NCI-H1092 (cell line): ENCODE results near the gene BCAS1.

Source experiments
- DNase-seq: peaks from one replicate; lab custom pipeline; 2025; lab: John Stamatoyannopoulos, UW

The BCAS1 gene

DNA sequence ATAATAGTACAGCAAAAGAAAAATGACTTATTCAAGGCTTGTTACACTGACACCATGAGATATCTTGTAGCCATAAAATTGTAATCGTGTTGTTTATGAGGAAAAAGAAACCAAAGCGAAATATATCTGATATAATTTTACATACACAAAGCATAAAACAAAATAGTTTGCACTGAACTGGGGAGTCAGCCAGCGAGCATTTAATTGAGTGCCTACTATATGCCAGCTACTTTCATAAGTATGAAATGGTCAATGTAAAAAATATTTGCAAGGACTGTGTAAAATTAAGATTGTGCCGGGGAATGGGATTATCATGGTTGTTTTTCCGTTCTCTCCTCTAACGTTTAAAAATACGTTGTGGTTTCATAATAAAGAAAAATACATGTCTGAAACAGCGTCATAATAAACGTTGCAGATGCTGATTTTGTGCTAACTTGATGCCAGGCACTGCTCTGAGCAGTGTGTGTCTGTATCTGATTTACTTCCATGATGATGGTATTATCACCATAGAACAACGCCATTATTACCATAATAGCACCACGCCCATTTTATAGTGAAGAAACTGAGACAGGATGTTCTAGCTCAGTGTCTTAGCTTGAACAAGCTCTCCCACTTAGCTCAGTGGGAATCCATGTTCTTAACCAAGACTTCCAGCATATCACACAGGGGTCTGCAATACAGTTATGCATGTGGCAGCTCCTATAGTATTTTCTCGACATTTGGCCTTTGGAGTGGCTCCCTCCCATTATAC lies 144.6 kb downstream of the BCAS1 start:
- no peak for DNase-seq

DNA sequence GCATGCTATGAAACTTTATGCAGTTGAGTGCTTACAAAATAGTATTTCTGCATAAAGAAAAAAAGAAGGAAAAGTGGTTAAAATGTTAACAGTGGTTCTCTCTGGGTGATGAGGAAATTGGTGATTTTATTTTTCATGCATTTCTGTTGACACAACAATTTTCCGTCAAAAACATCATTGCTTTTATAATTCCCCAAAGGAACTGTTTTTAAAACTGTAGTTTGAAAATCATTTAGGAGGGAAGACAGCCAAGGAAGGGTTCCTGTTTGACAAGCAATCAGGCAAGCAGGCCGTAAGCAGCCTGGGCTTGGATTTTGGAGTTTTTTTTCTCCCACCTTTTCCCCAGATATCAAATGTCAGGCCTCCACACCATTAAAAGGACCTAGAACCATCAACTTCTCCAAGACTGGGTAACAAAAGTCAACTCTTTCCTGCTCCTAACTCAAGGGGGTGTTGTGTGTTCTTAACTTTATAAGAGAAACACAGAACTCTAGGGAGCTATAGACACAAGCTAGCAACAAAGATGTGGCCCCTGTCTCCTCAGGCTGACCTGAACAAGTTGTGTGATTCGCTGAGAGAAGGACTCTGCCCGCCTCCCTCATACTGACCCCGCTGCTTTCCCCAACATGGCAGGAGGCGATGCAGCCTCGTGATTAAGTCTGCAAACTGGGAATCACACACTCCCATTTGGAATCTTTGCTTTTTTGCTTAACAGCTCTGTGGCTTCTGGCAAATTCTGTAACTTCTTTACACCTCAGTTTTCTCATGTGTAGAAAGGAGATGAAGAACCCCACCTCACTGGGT lies 146.6 kb downstream of the BCAS1 start:
- DNase-seq: no peak

DNA sequence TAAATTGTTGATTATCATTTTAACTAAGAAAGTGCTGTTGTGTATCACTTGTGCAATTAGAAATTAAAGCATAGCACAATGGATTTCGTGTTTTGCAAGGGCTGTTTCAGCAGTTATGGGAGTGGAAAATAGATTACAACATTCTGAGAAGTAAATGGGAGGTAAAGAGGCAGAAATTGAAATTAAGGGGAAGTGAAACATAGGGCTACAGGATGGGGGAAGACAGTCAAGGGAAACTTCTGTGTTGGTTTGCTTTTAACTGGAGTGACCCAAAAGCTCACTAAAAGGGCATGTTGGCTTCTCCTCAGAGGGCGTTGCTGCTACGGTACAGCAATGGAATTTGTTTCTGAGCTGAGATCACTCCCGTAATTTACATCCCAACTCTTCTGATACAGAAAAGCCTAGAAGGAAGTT lies 147.5 kb downstream of the BCAS1 start:
- DNase-seq: no peak

DNA sequence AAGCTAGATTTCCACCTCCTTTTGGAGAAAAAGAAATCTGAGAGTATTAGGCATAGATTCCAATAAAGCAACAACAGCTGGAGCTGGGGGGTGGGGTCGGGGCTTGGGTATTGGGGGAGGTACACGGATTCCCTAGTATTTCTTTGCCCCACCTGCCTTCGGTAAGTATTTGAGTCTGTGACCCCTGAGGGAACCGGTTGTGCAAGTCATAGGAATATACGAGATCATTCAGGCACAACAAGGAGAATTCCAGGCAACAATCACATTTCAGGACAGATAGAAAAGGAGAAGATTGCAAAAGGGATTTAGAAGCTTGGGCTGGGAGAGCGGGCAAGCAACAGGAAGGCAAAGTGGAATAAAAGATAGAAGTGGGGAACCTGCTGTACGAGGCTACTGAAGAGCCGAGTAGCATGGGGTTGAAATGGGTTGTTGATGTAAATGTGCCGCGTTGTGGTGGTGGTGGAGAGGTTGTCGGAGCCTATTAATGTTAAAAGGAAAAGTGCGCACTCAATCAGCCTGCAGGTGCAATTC lies 148.9 kb downstream of the BCAS1 start:
- DNase-seq: no peak

DNA sequence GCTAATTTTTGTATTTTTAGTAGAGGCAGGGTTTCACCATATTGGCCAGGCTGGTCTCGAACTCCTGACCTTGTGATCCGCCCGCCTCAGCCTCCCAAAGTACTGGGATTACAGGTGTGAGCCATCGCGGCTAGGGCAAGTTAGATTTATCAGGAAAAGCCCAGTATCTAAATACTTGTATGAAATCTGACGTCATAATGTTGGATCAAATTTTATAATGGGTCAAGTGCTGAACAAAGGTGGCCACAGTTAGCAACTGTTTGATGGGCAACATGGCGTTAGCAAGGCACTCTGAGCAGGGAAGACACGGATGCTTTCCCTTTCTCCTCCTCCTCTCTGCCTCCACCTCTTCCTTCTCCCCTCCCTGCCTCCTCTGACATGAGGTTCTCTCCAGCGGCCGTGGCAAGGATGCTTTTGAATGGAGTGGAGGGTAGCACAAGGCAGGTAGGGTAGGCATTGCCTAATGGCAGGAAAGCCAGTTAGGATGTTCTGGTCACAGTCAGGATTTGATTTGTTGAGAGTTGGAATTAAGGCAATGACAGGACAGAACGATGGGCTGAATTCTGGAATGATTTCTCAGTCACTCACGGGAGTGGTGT lies 149.6 kb downstream of the BCAS1 start:
- DNase-seq: no peak

DNA sequence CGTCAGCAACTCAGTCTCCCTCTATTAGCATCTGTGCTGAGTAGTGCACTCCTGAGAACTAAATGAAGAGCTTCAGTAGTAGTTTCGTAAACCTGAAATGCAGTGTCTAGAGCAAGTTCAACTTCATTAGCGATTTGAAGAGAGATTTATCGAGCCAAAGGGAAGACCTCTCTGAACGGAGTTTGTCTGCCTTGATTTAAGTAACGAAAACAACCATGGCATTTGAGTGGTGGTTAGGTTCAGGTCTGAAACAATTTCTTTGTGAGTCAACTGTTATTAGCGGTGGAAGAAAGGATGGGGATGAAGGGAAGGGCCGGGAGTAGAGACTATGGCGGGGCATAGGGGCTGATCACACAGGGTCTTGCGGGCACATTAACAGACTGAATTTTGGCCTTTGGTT lies 150.5 kb downstream of the BCAS1 start:
- no peak for DNase-seq

DNA sequence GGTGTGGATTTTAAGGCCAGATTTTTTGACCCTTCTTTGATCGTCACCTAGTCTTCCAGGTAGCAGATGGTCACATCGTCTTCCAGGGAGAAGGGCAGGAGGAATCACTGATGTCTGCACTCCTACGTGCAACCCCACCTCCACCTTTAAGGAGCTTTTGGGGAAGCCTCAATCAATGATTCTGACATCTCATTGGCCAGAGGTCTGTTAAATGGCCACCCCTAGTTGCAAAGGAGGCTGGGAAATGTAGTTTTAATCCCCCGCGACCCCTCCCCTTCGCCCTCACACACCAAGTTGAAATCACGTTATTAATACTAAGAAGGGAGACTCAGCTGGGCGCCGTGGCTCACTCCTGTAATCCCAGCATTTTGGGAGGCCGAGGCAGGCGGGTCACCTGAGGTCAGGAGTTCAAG lies 151.4 kb downstream of the BCAS1 start:
- no peak for DNase-seq

DNA sequence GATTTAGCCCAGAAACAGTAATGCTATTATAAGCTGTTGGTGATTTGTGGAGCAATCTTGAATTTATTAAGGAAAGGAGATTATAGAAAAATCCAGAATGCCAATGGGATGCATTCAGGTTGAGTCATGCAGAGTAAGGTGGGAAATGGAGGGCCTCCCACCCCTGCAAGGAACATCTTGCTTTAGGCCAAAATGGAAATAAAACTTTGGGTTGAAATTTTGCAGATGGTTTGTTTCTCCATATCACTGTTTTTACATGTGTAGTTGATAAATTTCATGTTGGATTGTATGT lies 152.4 kb downstream of the BCAS1 start:
- DNase-seq: no peak

DNA sequence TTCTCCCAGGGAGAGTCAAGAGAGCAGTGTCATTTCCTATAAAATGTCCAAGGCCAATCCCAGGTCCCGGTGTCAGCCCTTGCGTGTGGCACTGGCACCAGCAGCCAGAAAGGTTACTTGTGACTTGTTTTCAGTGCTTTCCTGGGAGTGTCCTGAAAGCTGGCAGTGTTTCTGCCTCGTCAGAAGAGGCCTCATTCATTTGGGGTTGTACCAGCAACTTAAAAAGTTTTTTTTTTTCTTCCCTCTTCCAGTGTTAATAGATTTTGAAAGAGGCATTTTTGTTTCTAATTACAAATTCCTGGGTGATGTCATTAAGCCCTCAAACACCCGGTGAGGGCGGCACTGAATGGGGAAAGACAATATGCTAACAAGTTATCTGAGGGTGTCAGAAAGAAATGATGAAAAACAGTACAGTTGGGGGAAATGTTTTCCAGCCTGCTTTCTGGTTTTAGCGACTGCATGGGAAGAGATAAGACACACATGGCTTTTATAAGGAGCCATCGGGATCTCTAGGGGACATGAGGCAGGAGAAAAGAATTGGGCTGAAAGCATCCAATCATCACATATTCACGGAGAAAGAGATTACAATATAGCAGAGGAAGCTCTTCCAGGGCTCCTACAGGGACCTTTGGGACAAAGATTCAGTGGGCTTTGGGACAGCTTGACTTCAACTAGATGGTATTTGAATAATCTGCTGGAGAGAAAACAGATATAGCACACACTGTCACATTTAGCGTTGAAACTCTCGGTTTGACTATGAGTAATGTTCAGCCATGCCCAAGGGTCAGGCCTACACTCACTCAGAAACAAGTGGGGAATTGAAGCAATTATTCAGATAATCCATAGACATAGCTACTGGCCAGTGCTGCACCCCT lies 153.0 kb downstream of the BCAS1 start:
- no peak for DNase-seq

DNA sequence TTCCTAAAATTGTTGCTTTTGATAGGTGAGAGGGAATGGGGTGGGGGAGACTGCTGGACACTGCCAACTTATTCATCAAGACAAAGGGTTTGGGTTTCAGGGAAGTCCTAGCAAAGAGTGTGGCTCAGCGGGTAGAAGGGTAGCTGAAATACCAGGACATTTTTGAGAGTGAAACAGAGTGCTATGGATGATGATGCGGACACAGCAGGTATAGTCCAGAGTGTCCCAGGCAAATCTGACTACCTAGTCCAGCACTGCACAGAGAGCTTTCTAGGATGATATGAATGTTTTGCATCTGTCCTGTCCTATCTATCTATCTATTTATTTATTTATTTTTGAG lies 154.3 kb downstream of the BCAS1 start:
- no peak for DNase-seq

DNA sequence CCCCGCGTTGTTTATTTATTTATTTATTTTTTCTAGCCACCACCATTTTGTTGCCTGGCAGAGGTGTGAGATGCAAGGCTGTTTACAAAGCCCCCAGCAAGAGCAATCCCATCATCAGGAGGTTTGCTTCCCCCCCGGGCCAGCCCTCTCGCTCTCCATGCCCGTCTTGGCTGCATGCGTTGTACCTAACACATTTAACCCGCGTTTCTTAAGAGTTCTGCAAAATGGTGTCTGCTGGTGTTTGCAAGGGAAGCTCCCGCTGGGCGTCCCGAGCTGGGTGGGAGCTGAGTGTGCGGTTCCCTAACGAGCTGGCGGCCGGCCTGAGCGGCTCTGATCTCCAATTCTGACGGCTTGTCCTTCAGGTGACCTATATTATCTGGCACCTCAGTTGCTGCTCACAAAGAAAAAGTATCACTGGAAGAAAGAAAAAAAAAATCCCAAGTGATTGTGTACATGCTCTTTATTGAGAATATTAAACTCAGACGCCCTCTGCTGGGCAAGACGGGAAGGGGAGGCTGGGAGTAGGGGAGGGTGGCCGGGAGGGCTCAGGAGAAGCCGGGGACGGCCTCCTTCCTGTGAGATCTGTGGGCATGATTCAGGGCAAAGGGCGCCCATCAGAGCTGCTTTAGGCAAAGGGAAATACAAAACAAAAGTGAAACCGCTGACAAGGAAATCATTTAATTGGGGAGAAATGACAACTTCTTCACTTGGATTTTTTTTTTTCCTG lies 154.8 kb downstream of the BCAS1 start:
- DNase-seq: peak; percentile 31

DNA sequence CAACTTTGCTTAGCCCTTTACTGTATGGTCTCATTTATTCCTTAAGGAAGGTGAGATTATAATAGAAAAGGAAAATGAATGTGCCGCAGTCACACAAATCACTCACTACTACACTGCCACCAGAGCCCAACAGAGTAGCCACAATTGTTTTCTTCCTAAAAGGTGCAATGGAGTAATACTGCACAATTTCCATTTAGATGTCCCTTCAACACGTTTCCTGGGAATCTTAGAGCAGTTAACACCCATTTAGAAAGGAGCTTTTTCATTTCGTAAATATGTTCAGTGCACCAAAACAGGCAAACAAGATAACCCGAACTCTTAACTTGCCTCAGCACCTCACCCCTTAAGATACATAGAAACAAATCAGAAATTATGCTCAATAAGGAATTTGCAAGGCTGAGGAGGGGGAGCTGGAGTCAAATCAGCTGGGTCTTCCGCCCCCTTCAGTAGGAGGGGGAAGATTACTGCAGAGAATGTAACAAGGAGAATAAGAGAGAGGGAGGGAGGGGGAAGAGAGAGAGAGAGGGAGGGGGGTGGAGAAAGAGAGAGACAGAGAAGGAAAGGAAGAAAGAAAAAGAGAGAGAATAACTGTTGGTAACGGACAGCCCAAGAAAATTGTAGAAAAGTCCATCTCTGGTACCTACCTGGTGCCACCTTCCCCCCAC lies 155.5 kb downstream of the BCAS1 start:
- no peak for DNase-seq

DNA sequence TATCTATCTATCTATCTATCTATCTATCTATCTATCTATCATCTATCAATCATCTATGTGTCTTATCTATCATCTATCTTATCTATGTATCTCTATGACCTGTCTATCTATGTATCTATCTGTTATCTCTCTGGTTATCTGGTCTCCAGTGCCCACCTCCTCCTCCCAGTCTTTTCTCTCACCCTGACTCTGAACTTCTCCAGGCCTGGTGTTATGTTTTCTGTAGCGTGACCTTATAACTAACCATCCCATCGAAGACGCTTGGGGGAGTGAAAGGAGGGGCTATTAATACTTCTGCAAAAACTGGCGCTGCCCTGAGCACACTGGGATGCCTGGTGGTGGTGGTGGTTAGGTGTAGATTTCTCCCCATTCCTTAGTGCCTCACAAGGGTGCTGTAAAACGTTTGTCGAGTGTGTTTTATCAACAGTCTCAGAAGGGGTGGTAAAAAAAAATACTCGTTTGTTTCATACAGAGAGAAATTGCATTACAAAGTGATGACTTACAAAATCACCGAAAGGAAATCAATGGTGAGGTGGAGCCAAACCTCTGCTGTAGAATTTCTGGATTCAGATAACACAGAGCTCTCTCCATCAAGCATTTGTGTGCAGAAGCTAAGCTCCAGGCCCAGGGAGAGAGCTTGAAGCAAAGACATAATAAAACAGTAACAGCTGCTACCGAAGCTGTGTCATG lies 156.2 kb downstream of the BCAS1 start:
- DNase-seq: no peak

DNA sequence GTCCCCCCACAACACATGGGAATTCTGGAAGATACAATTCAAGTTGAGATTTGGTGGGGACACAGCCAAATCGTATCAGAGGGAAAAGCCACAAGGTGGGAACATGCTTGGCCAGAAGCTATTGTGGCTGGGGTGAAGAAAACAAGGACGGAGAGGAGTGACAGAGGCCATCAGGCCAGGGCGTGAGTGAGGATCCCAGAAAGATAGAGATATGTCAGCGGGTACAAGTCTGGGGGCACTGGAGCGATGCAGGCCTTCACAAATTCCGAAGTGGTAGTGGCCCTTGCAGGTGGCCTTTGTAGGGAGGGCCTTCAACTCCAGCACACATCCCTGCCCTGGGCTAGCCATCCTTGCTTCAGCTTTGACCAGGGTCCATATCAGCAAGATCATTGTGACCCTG lies 159.1 kb downstream of the BCAS1 start:
- DNase-seq: no peak

DNA sequence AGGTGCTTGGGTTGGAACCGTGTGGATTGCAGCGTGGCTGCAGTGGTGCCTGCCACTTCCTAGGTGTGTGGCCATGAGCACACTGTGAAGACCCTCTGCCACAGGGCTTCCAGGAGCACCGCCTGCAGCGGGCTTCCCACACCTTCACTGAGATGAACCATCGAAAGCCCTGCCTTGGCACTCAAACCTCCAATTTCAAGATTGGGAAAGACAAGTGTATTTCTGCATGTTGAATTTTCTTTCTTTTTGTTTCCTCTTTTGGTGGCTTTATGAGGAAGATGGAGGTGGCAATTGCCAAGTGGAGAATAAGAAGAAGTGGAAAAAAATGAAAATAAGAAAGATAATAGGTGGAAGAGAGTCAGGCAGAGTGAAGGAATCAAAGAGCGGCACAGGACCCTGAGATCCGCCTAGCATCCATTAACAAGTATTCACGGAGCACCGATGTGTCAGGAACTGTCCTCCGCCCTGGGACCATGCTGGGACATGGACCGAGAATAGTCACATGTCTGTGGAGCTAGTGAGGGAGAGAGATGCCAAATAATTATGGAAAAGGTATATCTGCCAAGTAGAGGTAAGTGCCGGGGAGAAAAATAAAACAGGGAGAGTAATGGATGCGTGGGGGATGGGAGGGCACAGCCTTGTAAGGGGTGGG lies 159.9 kb downstream of the BCAS1 start:
- DNase-seq: no peak

DNA sequence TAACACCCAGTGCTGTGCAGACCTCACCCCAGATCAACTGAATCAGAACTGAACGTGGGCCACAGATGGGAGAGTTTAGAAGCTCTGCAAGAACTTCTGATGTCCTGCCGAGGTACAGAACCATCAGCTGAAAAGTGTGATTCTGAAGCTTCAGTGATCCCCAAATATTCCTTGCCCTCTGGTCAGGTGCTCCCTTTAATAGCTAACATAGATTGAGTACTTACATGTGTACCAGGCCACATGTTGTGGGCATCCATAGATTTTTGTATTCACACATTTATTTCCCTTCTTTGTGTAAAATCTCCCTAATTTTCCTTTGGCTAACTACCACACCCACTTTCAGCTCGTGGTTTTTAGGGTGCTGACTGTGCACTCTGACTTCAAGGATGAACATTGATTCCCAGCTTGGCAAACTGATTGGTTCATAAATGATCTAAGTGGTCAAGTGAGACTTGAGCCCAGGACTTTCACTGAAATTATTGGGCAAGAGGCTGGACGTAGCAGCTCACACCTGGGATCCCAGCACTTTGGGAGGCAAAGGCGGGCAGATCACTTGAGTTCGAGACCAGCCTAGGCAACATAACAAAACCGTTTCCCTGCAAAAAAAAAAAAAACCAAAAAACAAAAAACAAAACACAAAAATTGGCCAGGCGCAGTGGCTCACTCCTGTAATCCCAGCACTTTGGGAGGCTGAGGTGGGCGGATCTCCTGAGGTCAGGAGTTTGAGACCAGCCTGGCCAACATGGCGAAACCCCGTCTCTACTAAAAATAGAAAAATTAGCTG lies 162.2 kb downstream of the BCAS1 start:
- DNase-seq: no peak

DNA sequence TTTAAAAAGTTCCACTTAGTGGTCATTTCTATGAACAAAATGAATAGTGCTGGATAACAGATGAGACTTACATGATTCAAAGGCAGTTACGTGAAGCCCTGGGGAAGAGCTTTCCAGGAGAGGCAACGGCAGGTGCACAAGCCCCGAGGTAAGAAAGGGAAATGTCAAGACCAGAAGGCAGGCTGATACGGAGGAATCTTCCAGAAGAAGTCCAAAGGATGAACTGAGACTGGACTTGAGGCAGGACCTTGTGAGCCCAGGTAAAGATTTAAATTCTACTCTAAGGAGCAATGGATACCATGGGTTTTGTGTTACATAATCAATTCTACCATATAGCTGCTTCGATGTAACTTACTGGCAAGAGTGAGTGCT lies 164.6 kb downstream of the BCAS1 start:
- no peak for DNase-seq

DNA sequence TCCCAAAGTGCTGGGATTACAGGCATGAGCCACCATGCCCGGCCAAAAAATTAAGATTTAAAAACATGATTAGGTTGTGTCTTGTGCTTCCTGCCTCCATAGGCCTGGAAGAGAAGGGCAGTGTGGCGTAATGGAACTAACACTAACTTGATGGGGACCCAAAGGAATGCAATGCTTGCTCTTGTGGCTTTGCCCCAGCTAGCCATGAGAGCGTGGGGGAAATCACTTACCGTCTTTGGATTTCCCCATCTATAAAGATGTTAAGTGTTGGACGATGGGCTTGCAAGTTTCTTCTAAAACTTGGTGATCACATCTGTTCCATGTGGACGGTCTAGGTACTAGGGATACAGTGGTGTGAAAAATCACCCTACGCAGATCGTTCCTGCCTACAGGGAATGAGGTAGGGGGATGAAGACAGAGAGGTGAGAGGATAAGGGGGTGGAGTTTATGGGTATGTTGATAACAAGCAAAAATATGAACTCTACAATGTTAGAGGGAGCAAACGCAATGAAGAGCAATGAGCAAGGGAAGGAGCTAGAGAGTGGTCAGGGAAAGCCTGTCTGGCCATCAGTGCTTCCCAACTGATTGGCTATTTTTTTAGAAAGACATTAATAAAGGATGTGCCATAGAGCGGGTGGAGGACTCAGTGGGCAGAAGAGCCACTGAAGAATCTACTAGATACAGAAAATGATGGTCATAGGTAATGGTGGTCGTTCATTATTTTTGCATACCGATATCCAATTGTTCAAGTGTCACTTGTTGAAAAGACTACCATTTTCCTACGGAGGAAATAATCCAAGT lies 165.2 kb downstream of the BCAS1 start:
- DNase-seq: no peak
